Measurements from ENCODE around the gene ARHGAP21. TPM values are rescaled to one million over a fixed set of nuclear protein-coding genes. Genes with fewer than 3 reads are reported as not detected.
A peak's percentile ranks its signal among the peaks of the same experiment; 100 is the strongest.
"Not testable (repeated sequence)": the region's sequence is repeated elsewhere in the genome, so short reads cannot be mapped to it uniquely, and the experiment has no call there.

ARHGAP21 gene
- total RNA-seq, 1 donor from 2014 or later: 77.6 TPM

DNA sequence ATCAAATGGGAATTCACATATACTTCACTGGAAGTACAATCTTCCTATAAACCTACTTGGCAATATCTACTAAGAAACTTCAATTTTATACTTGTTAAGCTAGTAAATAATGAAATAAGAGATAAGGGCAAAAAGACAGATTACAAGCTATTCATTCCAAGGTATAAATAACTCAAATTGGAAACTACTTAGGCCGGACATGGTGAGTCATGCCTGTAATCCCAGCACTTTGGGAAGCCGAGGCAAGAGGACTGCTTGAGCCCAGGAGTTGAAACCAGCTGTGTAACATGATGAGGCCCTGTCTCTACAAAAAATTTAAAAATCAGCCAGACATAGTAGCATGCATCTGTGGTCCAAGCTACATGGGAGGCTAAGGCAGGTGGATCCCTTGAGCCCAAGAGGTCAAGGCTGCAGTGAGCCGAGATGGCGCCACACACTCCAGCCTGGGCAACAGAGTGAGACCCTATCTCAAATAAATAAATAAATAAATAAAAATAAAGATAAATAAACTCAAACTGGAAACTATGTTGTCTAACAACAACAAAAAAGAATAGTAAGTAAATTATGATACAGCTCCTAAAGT is 37.6 kb downstream of the ARHGAP21 start:
- DNase-seq (ENCODE audit: low read depth): no peak

DNA sequence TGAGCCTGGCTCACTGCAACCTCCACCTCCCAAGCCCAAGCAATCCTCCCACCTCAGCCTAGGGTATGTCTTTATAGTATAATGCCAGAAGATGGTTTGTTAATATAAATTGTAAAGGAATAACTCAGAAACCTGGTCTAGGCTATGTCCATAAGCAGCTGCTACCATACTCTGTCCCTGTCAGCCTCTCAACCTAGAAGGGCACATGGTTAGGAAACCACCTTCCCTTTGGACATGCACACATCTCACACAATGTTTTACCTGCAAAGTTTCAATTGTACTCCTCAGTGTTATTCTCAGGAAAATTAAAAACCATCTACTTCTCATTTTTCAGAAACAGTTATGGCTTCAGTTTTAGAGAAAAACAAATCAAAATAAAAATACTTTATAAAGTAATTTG is 40.1 kb downstream of the ARHGAP21 start:
- DNase-seq (ENCODE audit: low read depth): no peak

DNA sequence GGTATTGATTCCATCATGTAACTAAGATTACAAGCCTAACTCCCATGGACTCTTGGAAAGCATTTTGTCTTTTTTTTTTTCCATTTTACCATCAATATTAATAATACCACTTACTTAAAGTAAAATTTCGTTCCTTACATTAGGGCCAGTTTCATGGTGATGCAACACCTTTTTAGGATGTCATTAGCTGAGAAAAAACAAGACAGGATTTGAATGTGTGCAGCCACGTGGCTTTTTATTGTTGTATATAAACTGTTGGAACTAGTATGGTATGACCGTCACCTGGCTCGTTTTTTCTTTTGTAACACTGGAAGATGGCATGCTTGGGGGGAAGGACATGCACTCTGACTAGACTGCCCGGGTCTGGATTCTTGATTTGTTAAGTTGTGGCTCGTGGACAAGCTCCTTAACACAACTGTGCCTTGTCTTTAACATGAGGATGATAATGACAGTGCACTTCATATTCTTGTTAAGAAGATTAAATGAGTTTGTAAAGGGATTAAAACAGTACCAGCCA is 42.1 kb downstream of the ARHGAP21 start:
- no peak for DNase-seq (ENCODE audit: low read depth)

DNA sequence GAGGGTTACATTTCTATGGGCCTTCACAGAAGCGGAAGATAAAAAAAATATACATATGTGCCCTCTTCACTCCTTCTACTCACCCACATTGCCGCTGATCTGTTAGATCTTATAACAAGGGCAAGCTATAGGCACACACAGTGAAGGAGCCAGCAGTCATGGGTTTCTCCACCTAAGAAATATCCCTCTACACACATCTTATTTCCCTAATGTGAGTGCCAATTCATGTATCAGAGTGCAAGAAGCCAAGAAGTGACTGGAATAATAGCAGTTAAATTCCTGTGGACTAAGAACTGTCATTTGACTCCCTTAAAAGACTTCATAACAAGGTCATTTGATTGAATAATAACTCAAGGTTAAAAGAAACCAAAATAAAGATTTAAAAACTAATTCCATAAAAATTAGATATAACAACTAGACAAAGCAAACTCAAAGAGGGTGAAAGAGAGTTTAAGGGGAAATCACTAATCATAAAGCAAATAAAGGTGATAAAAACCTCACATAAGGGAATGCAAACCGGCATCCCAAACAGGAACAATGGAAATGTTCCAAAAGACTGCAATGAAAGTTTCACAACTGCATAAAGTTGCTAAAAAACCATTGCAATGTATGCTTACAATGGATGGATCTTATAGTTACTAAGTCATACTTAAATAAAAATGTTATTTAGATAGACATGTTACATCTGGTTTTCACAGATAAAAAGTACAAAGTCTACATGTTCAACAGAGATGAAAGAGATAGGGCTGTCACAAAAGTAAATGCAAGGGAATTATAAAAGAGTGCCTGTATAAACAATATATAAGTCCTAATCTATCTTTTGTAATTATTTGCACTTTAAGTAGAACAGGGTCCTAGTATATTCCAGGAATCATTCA is 42.8 kb downstream of the ARHGAP21 start:
- peak; percentile 27 for DNase-seq (ENCODE audit: low read depth)

DNA sequence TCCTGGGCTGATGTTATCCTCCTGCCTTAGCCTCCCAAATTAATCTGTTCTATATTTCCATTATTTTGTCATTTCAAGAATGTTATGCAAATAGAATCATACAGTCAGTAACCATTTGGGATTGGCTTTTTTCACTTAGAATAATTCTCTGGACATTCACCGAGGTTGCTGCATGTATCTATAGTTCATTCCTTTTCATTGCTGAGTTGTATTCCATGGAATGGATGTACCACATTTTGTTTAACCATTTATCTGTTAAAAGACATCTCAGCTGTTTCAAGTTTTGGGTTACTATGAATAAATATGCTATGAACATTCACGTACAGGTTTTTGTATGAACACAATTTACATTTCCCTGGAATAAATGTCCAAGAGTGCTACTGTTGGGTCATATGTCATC is 44.9 kb downstream of the ARHGAP21 start:
- no peak for DNase-seq (ENCODE audit: low read depth)

DNA sequence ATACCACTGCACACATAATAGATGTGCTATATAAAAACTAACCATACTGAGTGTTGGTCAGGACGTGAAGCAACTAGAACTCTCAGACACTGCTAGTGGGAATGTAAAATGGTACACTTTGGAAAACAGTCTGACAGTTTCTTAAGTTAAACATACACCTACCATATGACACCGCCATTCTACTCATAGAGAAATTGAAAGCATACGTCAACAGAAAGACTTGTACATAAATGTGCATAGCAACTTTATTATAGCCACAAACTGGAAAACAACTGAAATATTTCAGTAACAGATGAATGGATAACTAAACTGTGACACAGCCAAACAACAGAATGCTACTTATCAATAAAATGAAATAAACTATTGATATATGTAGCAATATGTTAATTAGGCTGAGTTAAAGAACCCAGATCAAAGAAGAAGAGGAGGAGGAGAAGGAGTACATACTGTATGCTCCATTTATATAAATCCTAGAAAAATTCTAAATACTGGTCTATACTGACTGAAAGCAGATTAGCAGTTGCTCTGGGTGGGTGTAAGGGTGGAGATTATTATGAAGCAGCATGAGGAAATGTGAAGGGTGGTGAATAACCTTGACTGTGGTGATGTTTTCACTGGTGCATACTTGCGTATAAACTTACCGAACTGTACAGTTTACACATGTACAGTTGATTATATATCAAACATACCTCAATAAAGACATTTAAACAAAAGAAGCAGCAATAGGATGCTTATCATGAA is 48.6 kb downstream of the ARHGAP21 start:
- DNase-seq (ENCODE audit: low read depth): no peak

DNA sequence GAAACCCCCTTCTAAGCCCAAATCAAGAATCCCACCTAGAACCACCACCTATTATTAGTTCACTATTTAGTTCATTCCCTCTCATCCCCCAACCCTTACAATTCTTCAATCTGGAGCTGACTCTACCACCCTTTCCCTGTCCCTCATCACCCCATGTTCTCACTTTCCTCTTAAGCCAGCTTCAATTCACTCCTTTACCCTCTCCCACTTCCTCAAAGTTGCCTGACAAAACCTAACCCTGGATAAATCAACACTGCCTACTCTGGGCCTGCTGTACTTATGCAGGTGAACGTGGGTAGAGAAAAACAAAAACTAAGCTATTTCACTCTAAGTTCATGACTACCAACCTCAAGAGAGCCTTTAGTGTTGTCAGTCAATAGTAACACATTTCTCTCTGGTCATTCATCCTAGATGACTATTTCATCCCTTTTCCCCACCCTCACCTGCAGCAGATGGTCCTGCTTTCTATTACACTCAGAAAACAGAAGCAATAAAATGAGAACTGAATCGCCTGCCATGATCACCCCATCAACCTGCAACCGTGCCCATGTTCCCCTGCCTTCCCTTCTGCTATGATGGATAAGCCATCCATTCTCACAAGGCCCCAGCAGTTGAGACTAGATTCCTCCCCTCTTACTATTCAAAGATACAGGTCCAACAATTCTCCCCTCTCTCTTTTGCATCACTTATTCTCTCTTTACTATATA is 52.6 kb downstream of the ARHGAP21 start:
- no peak for DNase-seq (ENCODE audit: low read depth)

DNA sequence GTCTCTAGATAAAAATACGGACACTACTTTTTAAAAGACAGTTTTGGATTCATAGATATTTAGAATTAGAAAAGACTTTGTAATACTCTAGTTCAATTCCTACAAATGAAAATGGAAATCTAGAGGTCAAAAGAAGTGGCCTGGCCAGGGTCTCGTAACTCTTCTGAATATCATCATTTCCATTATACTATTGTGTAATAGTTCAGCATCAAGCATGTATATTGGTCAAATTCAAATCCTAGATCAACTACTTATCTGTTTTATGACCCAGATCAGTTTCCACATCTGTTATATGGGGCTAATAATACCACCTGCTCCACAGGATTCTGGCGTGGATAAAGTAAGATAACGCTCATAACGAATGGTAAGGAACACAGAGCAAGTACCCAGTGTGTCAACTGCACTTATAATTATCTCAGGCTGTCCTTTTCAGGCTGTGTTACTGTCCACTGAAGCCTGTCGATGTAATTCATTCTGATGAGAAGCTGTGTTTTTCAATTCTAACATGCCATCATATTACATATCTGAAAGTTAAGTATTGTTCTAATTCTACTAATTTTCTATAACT is 54.3 kb downstream of the ARHGAP21 start:
- no peak for DNase-seq (ENCODE audit: low read depth)

DNA sequence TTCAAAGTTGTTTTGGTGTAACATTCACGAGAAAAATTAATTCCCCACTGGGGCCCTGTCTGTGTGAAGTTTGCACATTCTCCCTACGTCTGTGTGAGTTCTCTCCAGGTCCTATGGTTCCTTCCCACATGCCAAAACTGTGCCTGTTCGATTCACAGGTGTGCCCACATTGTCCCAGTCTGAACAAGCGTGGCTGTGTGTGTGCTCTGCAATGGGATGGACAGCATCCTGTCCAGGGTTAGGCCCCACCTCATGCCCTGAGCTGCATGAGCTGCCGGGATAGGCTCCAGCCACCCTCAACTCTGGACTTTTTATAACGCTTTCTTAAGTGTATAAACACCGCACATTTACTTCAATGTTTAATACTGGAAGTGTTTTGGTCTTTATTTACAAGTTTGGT is 55.4 kb downstream of the ARHGAP21 start:
- no peak for DNase-seq (ENCODE audit: low read depth)

DNA sequence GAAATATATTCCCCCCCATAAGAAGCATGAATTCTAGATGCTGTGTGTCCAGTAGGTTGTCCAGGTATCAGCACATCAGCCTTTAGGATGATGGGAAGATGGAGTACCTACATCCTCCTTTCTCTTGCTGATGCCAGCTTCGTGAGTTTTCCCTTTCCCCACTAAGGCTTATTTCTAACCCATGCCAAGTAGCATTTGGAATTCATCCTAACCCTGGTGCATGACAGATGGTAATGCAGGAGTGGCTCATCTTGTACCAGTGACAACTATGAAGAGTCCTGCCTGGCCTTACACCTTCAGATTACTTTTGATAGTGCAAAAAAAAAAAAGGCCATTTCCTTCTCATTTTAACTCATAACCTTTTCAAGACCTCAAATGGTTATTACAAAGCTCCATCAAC is 58.7 kb downstream of the ARHGAP21 start:
- DNase-seq (ENCODE audit: low read depth): no peak

DNA sequence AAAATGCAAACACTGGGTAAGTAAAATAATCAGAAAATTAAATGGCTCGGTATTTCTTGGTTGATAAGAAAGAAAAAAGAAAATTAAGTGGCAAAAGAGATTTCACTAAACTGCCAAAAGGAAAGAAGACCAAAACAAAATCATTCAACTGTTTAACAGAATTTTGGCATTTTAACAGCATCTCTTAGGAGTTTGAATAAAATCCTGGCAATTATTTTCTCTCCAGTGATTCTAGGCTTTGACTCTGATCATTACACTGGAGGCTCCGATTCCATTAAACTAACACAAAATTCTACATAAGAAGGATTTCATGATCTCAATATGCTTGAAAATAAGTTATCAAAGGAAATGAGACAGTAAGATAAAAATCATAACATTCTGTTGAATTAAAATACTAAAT is 62.3 kb downstream of the ARHGAP21 start:
- no peak for DNase-seq (ENCODE audit: low read depth)

DNA sequence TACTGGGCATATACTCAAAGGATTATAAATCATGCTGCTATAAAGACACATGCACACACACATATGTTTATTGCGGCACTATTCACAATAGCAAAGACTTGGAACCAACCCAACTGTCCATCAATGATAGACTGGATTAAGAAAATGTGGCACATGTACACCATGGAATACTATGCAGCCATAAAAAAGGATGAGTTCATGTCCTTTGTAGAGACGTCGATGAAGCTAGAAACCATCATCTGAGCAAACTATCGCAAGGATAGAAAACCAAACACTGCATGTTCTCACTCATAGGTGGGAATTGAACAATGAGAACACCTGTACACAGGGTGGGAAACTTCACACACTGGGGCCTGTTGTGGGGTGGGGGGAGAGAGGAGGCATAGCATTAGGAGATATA is 65.4 kb downstream of the ARHGAP21 start:
- DNase-seq (ENCODE audit: low read depth): not testable (repeated sequence)

DNA sequence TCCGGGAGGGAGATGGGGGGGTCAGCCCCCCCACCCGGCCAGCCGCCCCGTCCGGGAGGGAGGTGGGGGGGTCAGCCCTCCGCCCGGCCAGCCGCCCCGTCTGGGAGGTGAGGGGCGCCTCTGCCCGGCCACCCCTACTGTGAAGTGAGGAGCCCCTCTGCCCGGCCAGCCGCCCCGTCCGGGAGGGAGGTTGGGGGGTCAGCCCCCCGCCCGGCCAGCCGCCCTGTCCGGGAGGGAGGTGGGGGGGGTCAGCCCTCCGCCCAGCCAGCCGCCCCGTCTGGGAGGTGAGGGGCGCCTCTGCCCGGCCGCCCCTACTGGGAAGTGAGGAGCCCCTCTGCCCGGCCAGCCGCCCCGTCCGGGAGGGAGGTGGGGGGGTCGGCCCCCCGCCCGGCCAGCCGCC is 67.4 kb downstream of the ARHGAP21 start:
- not testable (repeated sequence) for DNase-seq (ENCODE audit: low read depth)

DNA sequence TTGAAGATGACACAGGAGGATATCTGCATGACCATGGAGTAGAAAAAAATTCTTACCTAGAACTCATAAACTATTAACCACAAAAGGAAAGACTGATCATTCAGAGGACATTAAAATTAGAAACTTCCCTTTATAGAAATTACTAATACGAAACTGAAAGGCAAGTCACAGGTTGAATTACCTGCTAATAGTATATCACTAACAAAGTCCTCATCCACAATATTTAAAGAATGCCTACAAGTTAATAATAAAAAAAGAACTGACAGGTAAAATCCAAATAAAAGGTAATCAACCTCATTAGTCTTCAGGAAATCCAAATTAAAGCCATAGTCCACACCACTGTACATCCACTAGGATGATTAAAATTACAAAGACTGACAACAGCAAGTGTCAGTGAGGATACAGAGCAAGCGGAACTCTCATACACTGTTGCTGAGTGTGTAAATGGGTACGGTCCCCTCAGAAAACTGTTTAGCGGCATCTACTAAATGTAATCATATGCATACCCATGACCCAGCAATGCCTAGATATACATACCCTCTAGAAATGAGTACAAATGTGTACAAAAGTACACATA is 71.2 kb downstream of the ARHGAP21 start:
- DNase-seq (ENCODE audit: low read depth): no peak

DNA sequence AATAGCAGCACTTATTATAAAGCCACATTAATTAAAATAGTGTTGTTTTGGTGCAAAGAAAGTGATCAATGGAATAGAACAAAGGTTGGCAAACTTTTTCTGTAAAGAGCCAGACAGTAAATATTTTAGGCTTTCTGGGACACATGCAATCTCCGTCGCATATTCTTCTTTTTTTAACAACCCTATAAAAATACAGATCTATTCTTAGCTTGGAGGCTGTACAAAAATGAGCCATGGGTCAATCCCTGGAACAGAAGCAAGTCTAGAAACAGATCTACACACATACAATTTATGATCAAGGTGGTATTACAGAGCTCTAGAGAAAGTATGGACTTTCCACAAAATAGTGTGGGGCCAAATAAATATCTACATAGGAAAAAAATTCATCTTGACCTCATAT is 71.8 kb downstream of the ARHGAP21 start:
- DNase-seq (ENCODE audit: low read depth): no peak

DNA sequence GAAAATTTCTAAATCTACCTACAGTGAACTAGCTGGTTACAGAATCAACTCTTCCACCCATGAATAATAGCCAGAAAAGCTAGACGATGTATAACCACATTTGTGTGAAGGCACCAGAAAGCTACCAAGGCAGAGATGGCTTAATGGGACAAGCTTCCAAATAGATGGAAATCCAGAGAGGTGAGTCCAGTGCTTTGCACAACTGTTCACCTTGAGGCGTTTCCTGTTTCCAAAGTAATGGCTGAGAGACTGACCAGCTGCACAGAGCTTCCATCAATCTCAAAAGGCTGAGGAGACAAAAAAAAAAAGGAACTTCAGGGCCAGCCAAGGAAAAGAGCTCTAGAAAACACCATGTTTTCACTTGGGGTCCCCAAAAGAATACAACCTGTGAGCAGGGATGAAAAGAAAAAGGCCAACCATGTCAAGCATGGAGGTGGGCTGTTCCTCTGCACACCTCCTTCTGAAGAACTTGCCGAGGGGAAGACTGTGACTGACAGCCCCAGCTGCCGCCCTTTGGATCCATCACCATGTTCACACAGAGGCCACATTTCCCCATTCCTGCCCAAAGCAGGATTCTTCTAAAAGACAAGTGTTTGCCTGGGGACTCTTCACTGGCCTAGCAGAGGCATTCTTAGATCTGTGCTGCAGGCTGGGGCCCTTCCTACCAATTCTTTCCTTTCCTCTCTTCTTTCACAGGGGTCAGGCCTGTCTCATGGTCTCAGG is 72.9 kb downstream of the ARHGAP21 start:
- no peak for DNase-seq (ENCODE audit: low read depth)

DNA sequence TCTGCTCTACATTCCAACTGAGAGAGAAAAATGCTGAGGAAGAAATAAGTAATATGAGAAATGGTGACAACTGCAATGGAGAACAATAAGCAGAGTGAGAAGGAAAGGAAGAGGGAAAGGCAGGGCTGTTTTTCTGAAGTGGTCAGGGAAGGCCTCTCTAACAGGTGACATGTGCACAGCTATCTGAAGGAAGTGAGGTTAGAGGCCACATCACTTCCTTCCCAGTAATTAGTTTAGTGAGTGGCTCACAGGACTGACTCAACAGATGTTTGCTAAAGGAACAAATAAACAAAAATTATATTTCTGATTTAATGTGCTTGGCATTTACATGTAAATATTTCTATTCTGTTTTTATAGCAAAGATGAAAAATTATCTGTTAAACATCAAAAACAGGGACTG is 77.9 kb downstream of the ARHGAP21 start:
- DNase-seq (ENCODE audit: low read depth): peak; percentile 15

DNA sequence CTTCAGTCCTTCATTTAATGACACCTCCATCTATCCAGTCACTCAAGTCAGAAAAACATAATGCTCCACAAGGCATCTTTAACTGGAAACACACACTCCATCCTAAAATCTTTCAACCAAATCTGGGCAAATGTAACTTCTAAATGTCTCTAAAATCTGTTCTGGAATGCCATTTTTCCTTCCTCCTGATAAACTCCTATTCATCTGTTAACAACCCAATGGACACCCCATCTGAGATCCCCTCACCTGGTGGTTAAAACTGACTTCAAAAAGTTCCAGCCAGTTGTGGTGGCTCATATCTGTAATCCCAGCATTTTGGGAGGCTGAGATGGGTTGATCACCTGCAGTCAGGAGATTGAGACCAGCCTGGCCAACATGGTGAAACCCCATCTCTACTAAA is 78.7 kb downstream of the ARHGAP21 start:
- DNase-seq (ENCODE audit: low read depth): no peak

DNA sequence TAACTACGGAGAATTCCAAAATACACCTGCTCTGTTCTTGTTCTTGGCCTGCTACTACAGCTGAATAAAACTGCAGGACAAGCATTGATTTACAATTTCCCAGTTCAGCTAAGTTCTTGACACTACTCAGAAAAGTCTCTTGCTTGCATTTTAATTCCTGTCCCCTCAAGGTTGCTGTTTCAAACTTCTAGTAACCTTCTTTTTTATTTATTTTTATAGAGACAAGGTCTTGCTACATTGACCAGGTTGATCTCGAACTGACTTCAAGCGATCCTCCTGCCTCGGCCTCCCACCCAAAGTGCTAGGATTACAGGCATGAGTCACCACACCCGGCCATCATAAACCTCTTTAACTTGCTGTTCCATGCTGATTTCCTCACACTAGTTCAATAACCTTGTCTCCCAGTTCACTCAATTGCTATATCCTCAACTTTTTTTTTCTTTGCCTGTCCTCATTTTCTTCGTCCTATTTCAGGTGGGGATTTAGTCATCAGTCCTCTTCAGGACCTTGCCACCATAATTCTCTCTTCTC is 79.9 kb downstream of the ARHGAP21 start:
- DNase-seq (ENCODE audit: low read depth): no peak
